Measurements from ENCODE around the gene NCAM2.

Gene NCAM2

DNA sequence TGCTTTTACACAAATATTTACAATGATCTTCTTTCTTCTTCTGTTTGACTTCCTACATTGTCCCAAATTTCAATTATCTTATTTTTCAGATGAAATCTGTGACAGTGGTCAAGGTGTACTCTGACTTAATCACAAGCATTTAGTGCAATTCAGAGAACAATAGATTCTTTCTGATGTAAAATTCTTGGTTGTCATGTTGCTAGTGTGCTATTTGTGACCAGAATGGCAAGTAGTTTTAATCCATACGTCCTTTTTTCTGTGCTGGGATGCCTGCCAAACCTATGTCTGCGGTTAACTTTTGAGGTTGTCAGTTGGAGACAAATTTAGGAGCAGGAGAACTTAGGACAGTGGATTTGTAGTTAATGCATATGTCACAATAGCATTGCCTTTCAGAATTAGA, 31.0 kb downstream of the NCAM2 start:
- peak; percentile 67 for DNase-seq

DNA sequence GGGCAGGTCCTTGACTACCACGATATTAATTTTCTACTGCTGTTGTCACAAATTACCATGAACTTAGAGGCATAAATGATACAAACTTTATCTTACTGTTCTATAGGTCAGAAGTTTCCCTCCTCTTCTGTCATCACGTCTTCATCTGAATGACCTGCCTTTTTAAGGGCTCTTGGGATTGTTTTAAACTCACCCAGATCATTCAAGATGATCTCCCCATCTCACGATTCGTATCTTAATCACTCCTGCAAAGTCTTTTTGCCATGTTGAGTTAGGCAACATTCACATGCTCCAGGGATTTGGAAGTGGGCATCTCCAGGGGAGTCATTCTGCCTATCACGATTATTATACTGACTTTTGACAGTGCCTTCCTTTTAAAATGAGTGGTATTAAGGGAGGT, 32.1 kb downstream of the NCAM2 start:
- no peak for DNase-seq

DNA sequence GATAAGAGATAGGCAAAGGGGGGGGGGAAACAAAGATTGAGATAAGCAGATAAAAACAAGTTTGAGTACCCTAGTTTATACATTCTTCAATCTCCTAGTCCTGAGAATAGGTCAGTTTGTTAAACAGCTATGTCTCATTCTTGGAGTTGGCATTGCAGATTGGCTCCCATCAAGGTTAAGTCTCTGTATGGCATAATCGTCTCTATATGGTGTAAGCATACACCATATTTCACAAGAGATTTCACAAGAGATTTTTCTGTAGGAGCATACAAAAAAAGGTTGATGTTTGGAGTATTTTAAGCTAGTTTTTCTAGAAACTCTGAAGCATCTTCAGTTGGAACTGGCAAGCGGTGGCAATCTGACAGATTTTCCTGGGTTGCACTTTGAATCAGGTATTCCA, 35.8 kb downstream of the NCAM2 start:
- no peak for DNase-seq

DNA sequence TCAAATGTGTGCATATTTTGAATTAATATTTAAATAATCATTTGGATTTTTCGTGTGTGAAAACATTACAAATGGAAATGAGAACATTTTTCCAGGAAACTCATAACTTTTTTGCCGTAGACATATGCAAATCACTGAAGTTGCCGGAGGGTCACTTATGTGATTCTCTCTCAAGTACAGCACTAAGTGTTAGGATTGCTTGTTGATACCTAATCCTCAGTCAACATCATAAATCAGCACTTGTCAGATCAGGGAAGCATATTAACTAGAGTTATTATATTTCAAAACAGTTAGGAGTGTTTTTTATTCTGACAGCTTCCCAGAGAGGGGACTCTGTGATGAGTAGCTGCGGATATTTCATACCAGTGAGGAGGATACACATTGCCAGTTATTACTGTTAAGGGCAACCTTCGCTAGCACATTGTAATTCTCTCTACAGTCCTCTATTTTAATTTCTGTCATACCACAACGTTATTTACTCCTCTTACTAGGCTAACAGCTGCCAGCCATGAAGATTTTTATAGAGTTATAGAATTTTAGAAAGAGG, 41.5 kb downstream of the NCAM2 start:
- no peak for DNase-seq

DNA sequence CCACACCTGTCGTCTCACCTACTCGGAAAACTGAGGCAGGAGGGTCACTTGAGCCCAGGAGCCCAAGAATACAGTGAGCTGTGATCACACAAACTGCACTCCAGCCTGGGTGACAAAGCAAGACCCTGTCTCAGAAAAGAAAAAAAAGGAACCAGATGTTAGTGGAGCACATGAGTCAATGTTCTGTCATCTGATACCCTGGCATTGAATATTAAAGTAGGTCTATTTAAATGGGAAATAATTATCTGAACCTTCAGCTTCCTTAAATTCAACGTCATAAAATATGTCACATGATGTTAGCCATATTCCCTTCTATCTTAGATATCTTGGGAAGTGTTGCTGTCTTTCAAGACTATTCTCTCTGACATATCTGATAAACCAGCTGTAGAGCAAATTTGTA, 47.3 kb downstream of the NCAM2 start:
- no peak for DNase-seq

DNA sequence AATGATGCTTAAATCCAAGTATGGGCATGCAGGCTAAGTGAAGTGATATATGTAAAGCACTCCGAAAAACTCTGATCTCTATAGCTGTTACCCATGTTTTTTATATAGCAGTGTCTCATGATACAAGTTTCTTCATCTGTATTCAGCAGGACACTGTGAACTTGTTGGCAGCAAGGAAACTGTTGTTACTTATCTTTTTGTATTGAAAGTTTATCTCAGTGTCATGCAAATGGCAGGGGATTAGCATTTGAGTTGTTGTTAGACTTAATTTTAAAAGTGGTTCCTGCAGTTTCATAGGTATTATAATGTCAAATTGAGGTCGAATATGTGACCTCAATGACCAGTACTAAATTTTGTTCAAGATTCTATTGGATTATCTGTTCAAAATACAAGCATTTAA, 47.9 kb downstream of the NCAM2 start:
- DNase-seq = no peak

DNA sequence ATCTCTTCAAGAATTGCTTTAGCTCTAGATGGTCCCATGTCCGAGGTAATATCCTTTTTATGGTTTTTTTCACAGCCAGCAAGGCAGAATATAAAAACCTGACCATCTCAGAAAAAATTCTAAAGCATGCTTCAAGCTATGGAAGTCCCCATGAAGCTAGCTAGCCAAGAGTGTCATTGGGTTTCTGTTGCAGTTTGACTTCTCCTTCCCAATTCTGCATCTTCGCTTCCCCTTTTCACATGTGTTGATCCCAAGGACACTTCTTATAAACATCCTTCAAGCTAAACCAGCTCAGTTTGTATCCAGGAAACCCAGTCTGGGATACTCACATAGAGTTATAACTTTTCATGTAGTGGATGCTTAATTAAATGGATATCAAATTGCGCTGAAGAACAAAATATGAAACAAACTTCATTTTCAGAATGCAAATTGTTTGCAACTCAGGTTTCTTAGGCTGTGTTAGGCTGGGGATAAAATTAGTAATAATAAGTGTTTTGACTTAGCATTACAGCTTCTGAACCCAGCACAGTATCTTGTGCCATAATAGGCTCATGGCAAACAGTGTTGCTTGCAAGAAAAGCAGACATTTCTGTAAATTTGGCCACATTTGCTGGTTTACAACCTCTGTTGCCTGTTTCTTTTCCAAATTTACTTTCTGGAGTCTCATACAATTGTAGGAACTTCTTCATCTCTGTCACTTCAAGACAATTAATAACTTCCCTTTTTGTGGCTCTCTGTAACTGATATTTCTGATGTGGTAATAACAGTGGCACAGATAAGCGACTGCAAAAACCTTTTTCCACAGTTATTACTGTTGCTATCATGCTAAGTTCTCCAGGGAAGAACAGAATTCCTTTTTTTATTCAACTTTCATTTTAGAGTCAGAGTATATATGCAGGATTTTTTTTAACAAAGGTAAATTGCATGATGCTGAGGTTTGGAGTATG, 53.2 kb downstream of the NCAM2 start:
- no peak for DNase-seq

DNA sequence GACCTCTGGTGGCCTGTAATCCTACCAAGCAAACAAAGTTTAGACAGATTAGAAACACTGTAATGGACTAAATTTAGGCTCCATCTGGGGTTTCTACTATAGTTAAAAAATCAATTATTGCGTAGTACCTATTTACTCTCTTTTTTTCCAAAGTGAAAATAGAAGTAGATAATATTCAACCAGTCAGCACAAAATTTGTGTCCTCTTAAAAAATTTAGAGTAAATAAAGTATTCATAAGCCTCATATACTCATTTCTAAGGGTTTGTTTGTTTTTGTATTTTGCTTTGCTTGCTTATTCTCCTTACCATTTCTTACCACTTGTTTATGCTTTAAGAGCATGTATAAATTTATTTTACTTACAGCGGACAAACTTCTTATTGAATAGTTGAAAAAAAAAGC, 54.5 kb downstream of the NCAM2 start:
- no peak for DNase-seq

DNA sequence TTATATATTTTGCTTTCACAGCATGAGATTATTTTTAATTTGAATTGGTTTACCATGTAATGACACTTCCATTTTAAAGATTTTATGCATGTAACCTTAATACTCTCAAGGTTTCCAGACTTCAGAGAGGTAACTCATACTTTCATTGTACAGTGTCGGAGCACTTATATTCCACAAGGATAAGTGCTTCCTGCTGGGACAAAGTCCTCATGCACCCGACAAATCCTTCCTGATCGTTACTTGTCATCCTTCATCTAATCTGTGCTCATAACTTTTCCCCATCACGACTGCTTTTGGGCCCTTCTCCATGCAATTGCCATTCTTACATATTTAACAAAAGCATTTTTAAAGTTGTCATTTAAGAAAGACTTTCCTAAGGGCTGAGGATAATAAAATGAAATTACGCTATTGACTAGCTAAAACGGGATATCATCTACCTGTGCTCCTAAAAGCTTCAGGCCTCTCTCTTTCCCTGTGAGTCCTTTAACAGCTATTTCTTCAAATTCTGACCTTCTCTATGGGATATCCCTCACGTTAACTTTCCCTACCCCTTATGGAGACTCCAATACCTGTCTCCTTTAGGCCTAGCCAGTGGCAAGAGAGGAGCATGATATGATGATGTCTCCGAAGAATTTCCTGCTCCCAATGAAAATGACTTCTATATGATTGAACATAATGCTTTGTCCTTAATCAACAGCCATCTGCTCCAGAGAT, 59.3 kb downstream of the NCAM2 start:
- DNase-seq = no peak

DNA sequence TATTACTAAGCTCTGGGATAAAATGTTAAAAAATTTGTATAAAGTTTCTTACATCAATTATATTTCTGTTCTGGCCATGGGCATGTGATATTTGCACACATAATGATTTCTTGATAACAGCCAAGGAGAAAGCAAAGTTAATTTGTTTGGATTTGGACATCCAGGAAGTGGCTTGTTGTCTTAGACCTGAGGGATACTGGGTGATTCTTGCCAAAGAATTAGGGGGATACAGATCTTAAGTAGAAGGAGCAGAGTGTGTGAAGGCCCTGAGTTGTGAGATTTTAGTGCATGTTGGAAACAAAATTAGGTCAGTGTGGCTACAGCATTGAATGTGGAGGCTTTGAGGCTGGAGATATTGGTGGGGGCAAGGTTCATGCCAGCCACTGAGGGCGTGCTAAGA, 65.6 kb downstream of the NCAM2 start:
- DNase-seq = no peak

DNA sequence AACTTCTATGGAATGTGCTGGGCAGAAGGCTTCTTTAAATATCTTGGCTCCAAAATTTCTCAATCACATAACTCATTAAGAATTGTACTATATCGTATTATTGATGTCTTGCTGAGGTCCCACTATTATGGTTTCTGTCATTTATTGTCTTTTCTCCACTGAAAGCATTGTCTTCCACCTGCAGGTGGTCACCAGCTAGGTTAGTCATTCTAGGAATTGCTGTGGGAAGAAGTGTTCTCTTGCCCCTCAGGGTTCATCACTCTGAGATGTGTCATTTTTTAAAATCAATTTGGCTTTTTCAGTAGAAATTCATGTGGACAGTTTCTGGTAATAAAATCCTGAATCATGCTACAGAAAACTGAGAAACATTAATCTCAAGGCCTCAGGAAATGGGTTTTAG, 66.1 kb downstream of the NCAM2 start:
- DNase-seq = no peak

DNA sequence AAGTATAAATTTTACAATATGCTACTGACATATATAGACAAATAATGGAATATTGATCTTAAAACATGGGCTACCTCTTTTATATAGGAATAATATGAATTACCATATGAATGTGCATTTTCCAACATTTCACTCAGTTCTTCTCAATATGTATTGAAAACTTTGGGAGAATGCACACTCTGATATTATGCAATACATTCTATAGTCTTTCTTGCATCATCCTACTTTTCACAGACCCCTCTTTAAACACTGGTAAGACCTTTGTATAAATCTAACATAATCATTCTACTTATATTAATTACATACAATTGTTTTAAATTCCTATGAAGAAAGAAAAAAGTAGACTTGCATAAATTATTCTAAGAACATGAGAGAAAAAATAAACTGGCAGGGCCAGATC, 69.2 kb downstream of the NCAM2 start:
- DNase-seq = no peak

DNA sequence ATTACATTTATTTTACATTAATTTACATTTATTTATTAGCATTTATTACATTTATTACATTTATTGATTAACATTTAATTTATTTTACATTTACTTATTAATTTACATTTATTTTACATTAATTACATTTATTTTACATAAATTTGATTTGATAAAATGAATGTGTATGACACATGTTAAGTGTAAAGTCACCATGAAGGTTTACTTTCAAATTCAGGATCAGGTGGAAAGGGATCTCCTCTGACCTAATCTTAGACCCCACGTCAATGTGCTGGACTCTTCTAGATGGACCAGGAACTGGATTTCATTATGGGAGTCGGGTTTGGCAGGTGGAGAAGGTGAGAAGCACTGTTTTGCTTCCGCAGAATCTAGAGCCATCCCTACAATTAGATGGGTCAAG, 76.1 kb downstream of the NCAM2 start:
- DNase-seq = no peak

DNA sequence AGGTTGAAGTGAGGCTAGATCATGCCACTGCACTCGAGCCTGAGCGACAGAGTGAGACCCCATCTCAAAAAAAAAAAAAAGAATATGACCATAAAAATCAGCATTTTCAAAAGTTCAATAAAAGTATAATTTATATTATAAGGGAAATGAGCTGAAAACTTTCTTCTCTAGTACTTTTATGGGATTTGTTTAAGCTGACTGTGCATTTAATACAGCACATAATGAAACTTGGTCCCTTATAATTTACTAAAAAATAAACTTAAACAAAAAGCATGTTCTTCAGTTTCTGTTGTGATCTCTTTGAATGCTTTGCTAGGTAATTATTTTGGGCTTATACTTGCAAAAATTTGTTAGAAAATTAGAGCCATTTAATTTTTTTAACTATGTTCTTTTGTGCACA, 77.8 kb downstream of the NCAM2 start:
- no peak for DNase-seq

DNA sequence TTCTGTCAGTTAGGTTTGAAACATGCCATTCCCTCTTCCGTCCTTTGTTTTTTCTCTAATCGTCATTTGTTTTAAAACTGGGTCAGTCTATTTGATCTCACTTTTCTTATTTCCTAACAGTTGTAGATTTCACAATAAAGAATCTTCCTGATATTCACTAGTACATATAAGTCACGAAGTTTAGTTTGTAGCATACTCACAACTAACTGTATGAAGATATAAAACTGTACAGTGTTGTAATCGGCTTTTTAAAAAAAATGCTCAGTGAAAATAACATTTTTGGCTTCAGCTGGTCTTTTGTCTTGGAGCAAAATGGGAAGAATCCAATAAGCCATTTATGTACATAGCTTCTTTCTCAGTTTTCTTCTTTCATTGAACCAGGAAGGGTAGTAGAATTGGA, 78.3 kb downstream of the NCAM2 start:
- no peak for DNase-seq

DNA sequence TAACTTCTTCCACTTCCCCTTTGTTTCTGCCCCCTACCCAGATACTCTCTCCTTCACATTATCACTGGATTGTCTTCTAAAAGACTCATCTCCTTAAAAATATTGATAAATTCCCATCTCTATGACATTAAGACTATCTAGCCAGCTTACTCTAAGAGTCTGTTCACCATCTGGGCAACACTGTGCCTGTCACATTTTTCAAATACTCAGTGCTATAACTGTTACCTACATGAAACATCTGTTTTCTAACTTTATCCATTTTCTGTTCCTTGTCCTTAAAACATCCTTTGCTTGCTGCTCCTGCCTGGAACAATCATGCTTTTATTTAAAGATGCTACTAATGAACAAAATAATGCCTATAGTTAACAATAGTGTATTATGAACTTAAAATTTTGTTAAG, 81.4 kb downstream of the NCAM2 start:
- no peak for DNase-seq

DNA sequence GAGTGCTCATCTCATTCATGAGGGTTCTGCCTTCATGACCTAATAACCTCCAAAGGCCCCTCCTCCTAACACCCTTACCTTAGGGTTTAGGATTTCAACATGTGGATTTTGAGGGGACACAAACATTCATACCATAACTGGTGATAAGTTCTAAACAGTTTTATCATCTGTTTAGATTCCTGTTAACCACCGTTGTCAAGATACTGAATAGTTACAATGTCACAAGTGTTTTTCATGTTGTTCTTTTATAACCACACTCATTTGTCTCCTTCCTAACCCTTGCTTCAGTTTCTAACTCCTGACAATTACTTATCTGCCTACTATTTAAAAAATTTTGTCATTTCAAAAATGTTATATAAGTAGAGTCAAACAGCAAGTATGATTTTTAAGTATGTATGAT, 86.0 kb downstream of the NCAM2 start:
- DNase-seq = no peak

DNA sequence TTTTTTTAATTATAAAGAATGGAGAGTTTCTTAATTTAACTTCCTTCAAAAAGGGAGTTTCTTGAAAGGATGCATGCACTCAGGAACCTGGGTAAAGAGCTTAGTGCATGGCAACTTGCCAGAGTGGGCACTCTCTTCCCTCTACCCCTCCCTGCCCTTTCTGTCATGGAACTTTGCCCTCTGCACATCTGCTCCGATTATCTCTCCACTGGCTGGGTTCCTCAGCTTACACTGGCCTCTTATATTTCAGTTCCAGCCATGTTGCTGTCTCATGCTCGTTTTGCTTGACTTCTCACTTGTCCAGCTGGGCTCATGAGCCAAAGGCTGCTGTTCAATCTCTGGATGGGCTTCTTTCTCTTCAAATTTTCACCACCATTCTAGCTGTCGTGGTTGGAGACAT, 87.0 kb downstream of the NCAM2 start:
- peak; percentile 8 for DNase-seq

DNA sequence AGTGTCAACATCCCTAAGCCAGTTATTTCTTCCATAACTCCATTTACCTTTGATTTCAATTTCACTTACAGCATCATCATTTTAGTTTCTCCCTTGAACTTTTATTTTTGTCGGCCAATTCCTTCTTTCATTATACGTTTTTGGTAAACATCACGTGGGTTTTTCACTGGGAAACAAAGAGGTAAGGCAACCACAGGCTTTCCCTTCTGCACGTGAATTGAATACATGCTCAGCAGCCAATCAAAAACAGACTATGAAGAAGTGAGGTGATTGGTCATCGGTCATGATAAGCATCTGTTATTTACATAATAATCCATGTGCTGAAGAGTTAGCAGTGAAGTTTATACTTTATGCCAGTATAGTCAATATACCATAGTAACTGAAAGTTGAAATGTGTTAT, 98.7 kb downstream of the NCAM2 start:
- no peak for DNase-seq

DNA sequence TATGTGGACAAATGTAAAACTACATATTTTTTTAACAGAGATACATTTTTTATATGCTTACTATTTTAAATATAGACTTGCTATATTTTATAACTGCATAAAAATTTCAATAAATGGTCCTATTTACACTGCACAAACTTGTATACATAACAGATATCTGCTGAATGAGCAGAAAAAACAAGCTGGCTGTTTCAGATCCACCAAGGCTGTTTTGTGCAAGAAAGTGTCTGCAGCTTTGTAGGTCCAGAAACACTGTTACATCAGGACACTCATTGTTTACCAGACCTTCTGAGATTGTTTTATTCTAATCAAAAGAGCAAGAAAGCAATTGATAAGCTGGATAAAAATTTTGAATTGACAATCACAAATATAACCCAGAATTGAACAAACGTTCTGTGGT, 99.3 kb downstream of the NCAM2 start:
- no peak for DNase-seq

DNA sequence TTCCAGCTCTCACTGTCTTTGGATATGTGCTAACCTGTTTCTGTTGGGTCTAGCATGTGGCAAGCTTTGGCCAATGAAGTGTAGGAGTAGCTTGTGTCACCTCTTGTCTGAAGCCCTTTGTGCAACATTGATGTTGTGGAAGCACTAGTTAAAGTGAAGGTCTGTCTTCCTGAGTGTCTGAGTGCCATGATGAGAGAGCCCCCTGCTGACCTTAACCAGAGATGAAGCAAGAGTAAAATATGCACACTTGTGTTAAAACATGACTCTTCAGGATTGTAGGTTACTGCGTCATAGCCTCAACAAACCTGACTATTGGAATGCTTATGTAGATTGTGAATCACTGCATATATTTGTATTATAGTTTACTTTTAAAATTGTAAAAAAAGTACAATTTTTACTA, 103.7 kb downstream of the NCAM2 start:
- peak; percentile 28 for DNase-seq

DNA sequence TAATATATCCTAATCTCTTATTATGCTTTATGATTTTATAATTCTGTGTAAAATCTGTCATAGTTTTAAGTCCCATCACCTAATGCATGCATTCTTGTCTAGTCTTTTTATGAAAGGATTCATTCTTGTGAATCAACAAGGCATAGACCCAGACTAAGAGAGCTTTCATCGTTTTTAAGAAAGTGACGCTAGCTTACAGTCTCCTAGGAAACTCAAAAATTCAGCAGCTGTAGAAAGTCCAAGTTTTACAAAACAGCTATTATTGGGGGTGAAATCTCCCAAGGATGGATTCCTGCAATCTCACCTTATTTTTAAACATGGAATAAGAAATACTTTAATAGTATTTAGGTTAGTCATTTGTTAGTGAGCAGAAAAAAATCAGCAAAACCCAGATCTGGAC, 104.7 kb downstream of the NCAM2 start:
- no peak for DNase-seq

DNA sequence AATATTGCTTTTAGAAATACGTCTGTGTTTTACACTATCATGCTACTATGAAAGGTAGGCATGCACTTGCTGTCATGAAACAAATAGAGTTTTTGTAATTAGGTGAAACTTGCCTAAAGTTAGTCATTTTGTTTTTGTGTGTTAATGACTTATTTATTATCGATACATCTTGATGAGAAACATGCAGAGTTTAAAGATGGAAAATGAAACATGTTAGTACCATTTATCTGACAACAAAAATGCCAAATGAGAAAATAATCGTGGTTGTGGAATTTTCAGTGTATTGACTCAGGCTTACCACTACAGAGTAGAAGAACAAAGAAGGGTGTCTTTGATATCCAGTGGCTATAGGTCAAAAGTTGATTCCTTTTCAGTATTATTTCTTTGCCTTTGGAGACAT, 105.5 kb downstream of the NCAM2 start:
- DNase-seq = no peak

DNA sequence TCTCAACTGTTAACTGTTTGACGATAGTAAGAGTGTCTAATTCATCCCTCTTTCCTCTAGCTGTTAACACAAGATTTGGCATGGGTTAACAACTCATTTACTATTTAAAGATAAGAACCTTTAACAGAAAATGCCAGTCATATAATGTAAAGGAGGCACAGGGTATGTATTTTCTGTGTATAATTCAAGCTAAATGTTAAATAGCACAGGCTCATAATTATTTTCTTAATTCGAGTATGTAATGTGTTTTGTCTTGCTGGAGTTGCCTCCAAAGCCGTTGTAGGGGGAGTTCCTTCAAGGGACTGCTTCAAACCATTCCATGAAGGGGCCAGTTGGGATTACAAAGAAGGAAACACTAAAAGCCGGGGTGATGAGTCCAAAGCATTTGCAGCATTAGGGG, 111.5 kb downstream of the NCAM2 start:
- no peak for DNase-seq

Data from RPMI8226 (cell line).